Coronary artery (tissue), 2 donors: ENCODE measurements around the gene ACACB.

Experiments
- DNase-seq: peaks from one replicate; pipeline ENCODE4 v3.0.0-alpha.2; 2017; ENCODE audit warnings: low spot score
- H3K27ac ChIP-seq, 2 donors: fragments of 200-600 bp; sonication (generic); one replicate each; pipeline ENCODE4 v1.5.1; 2016 to 2019
- H3K4me3 ChIP-seq: fragments of 200-600 bp; sonication (generic); 2 replicates; pipeline ENCODE4 v1.5.1; 2016; ENCODE audit warnings: mild to moderate bottlenecking, moderate library complexity
- TF ChIP-seq, protein P1 (sequence below): fragments of 200-600 bp; sonication (generic); IDR thresholded peaks from one replicate; pipeline ENCODE4 v1.5.1; 2019; ENCODE audit warnings: antibody characterized with exemption

Gene ACACB

GRCh38 chr12:109160873-109161272, 44.5 kb downstream of the ACACB start:
- H3K27ac ChIP-seq: peak overlapping the region; percentile 70 to 77
- H3K4me3 ChIP-seq: peak overlapping the region; percentile 38

GRCh38 chr12:109162551-109162950, 46.2 kb downstream of the ACACB start:
- no peak for DNase-seq
- Histone ChIP-seq H3K4me3 (no peak overlapping the region), H3K27ac (no peak overlapping the region)
- TF ChIP-seq, protein P1, sequence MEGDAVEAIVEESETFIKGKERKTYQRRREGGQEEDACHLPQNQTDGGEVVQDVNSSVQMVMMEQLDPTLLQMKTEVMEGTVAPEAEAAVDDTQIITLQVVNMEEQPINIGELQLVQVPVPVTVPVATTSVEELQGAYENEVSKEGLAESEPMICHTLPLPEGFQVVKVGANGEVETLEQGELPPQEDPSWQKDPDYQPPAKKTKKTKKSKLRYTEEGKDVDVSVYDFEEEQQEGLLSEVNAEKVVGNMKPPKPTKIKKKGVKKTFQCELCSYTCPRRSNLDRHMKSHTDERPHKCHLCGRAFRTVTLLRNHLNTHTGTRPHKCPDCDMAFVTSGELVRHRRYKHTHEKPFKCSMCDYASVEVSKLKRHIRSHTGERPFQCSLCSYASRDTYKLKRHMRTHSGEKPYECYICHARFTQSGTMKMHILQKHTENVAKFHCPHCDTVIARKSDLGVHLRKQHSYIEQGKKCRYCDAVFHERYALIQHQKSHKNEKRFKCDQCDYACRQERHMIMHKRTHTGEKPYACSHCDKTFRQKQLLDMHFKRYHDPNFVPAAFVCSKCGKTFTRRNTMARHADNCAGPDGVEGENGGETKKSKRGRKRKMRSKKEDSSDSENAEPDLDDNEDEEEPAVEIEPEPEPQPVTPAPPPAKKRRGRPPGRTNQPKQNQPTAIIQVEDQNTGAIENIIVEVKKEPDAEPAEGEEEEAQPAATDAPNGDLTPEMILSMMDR: no peak

More at GRCh38 chr12:109160873-109161272, 44.5 kb downstream of the ACACB start:
- DNase-seq: no peak
- TF ChIP-seq, protein P1: no peak

DNA sequence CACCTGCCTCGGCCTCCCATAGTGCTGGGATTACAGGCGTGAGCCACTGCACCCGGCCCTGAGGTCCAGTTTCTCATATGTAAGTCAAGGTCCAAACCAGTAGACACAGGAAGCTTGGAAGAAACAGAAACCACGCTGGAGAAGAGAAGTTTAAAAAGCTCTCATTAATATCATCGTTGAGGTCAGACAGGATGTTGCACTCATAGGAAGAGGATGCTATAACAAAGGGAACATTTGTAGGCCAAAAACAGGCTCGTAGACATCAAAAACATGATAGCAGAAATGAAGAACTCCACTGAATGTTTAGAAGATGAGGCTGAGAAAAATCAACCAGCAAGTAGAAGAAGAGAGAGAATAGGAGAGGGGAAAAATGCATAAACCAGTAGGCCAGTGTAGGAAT, 46.8 kb downstream of the ACACB start:
- no peak for DNase-seq
- TF ChIP-seq, protein P1: no peak
- no peak overlapping the region for H3K27ac ChIP-seq
- H3K4me3 ChIP-seq: no peak overlapping the region

GRCh38 chr12:109165599-109165998, 49.2 kb downstream of the ACACB start:
- TF ChIP-seq, protein P1: no peak
- no peak for DNase-seq
- H3K4me3 ChIP-seq: no peak overlapping the region
- H3K27ac ChIP-seq: no peak overlapping the region

- Histone ChIP-seq H3K4me3 (no peak overlapping the region), H3K27ac (no peak overlapping the region)
- no peak for DNase-seq
- TF ChIP-seq, protein P1: no peak
Observed at GRCh38 chr12:109166371-109166770, 50.0 kb downstream of the ACACB start.

GRCh38 chr12:109167781-109168180, 51.4 kb downstream of the ACACB start:
- TF ChIP-seq, protein P1: no peak
- Histone ChIP-seq H3K27ac (no peak overlapping the region), H3K4me3 (no peak overlapping the region)
- no peak for DNase-seq

GRCh38 chr12:109169262-109169661, 52.9 kb downstream of the ACACB start:
- no peak for DNase-seq
- TF ChIP-seq, protein P1: no peak
- Histone ChIP-seq H3K4me3 (no peak overlapping the region), H3K27ac (no peak overlapping the region)
